GM12865 (cell line): ENCODE data around the gene RASL10B.

Source experiments
- DNase-seq: peaks from one replicate; pipeline ENCODE4 v3.0.0; 2010; ENCODE audit warnings: low read depth
- H3K4me3 ChIP-seq: 2 replicates; pipeline ENCODE4 v1.5.1; 2011; ENCODE audit warnings: mild to moderate bottlenecking, low read depth, low read length, control low read depth
- CTCF ChIP-seq: IDR thresholded peaks from 2 replicates; pipeline ENCODE4 v1.5.1; 2011; ENCODE audit warnings: low read length, control low read depth, low read depth, inconsistent platforms; ENCODE audit not compliant: insufficient read depth; ENCODE audit errors: missing control alignments

The RASL10B gene

GRCh38 chr17:35745246-35745645 is 13.8 kb downstream of the RASL10B start:
- no peak overlapping the region for H3K4me3 ChIP-seq
- no peak for TF ChIP-seq CTCF
- no peak for DNase-seq

GRCh38 chr17:35745749-35746320 is 14.4 kb downstream of the RASL10B start:
- no peak overlapping the region for H3K4me3 ChIP-seq
- TF ChIP-seq CTCF = no peak
- no peak for DNase-seq

- peak; percentile 85 for DNase-seq
- no peak overlapping the region for H3K4me3 ChIP-seq
- TF ChIP-seq CTCF = peak; percentile 93
These were observed 16.1 kb downstream of the RASL10B start for GRCh38 chr17:35747540-35748017.

- TF ChIP-seq CTCF = no peak
These were observed 17.0 kb downstream of the RASL10B start for GRCh38 chr17:35748341-35748841.

GRCh38 chr17:35748979-35749378 is 17.5 kb downstream of the RASL10B start:
- DNase-seq = no peak
- no peak overlapping the region for H3K4me3 ChIP-seq
- TF ChIP-seq CTCF = no peak

More at GRCh38 chr17:35748341-35748841, 17.0 kb downstream of the RASL10B start:
- no peak for DNase-seq
- no peak overlapping the region for H3K4me3 ChIP-seq

GRCh38 chr17:35749560-35750412 is 18.3 kb downstream of the RASL10B start:
- no peak for DNase-seq
- no peak for TF ChIP-seq CTCF
- no peak overlapping the region for H3K4me3 ChIP-seq
